Bladder microvascular endothelial cell (primary cell): ENCODE results near the gene PALD1. TPM values are rescaled to one million over a fixed set of nuclear protein-coding genes. Genes with fewer than 3 reads are reported as not detected.

Experiments used
- total RNA-seq: library from RNA; depleted of rRNA; stranded (reverse); fragments of >200 nt; gene quantifications from 2 replicates; pipeline ENCODE4 v1.2.3, GENCODE V29; 2014

The PALD1 gene
- total RNA-seq: 105 and 132 TPM in 2 replicates

DNA sequence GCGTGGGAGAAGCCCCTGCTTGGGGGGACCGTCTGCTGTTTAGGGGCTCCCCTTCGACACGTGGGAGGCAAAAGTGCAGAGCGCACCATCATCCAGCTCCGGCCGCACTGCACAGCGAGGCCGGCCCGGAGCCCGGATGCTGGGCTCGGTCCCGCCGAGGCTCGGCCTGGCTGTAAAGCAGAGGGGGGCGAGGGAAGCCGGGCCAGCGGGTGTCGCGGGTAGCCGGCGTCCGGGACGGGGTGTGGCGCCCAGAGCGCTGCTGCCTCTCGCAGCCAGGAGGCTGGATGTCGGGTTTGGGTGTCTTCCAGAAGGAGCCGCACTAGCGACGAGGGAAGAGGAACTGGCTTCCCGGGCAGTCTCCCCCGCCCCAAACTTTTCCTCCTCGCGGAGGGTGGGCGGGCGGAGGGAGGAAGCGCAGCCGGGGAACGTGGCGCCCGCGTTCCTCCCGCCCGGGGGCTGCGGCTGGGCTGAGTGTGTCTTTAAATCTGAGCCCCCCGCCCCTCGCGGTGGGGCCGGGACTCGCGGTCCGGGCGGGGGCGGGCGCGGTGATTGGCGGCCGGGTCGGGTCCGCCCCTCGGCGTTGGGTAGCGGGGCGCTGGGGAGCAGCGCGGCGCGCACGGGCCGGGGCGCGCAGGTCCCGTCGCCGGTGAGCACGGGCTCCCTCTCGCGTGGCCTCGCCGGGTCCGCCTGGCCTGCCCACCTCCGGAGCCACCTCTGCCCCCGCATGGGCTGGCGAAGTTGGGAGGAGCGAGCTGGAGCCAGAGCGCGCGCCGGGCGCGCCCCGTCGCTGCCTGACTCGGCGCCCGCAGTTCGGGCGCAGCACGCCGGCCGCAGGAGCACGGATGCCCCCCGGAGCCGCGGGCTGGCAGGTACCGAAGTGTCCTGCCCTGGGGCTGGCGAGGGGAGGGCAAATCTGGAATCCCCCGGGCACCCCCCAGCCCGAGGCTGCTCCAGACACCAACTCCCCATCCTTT is at the start of gene PALD1:
Gene PALD1, plus strand, starts transcription at position 577 of the 974 bp plus-strand sequence. CDS start 47,185 bp downstream, outside the sequence.

DNA sequence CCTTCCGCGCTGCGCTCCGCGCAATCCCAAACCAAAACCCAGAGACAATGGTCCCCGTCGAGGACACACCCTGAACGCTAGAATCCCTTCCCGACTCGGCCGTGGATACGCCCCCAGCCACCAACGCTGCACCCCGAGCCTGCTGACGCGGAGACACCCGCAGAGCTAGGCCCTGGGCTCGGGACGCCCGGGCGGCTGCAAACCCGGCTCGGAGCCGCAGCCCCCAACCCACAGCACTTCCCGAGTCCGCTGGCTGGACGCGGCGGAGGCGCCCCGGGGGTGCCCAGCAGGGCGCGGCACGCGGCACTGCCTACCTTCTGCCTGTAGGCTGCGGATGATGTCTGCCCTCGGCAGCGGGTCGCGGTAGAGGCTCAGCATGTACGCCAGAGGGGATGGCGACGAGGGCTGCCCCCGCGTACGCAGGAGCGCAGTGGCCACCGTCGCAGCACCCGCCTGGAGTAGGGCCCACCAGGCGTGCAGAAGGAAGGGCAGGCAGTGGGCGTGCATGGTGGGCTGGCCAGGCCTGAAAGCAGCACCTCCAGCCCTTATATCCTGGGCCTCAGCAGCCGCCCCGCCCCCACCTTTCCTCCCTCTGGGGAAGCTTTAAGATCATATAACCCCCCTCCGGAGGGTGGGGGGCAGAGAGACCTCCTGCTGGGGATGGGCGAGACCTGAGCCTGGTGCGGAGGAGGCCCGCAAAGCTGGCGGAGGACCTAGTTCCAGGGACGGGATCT is 37.2 kb upstream of the PALD1 start, which contains the start of gene NODAL:
Gene NODAL, minus strand, starts transcription at position 521 of the 734 bp plus-strand sequence. Its CDS starts 14 bp downstream, at position 507.

DNA sequence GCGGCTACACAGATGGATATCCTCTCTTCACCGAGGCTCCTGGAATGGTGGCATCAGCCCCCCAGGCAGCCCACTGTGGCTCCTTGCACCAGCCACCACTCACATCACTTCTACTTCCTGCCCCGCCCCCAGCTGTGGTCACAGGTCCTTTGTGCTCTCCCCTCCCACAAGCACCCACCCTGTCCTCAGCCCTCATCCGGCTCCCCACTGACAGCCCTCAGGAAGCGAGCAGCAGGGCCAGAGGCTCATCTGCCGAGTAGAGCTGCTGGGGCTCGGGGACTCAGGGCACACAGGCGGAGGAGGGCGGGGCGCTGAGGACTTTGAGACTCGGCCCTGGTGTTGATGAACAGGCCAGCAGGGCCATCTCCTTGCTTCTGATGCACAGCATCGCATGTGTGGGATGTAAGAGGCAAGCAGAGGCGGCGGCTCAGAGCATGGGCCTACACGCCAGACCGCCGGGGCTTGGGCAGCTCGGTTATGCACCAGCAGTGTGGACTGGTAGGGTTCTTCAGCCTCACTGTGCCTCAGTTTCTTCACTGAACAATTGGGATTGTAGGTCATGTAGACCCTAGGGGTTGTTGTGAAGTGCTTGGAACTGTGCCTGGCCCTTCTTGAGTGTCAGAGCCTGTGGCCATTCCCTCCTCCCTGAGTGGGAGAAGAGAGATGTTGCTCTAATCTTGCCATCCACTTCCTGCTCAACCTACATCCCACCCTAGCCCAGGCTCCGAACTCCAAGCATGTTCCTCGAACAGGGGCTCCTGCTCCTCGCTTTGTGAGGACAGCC is 124.3 kb downstream of the PALD1 start, which contains the start of gene PRF1:
Gene PRF1, minus strand, starts transcription at position 77 of the 784 bp plus-strand sequence. CDS start 1,839 bp downstream, outside the sequence.

Other genes starting within 250 kb of the PALD1 start
- gene PPA1, start 245.3 kb upstream of the PALD1 start, total RNA-seq: 179 and 185 TPM in 2 replicates
- not detected in 2 replicates for gene NPFFR1, start 194.8 kb upstream of the PALD1 start, total RNA-seq
- 2.6 and 12.4 TPM in 2 replicates for gene LRRC20, start 96.1 kb upstream of the PALD1 start, total RNA-seq
- gene EIF4EBP2, start 74.6 kb upstream of the PALD1 start, total RNA-seq: 17.0 and 32.9 TPM in 2 replicates
- gene NODAL, start 37.1 kb upstream of the PALD1 start, total RNA-seq: not detected in 2 replicates
- gene PRF1, start 124.0 kb downstream of the PALD1 start, total RNA-seq: not detected in 2 replicates
- gene ADAMTS14, start 193.7 kb downstream of the PALD1 start, total RNA-seq: under 0.01 and 0.06 TPM in 2 replicates